Measurements from ENCODE around the gene VWA3B. TPM values are rescaled to one million over a fixed set of nuclear protein-coding genes. Genes with fewer than 3 reads are reported as not detected.
"Not testable (repeated sequence)": the region's sequence is repeated elsewhere in the genome, so short reads cannot be mapped to it uniquely, and the experiment has no call there.

Gene VWA3B
- total and polyA plus RNA-seq, 8 donors, result 1.0 to 7.8 (median 4.6) TPM; not detected in 1

DNA sequence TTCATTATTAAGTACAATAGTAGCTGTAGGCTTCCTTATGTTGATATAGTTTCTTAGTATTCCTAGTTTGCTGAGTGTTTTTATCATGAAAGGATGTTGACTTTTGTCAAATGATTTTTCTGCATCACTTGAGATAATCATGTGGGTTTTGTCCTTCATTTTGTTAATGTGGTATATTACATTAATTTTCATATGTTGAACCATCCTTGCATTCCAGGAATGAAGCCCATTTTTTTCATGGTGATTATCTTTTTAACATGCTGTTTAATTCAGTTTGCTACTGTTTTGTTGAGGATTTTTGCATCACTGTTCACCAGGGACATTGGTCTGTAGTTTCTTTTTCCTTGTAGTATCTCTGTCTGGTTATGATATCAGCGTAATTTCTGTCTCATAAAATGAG is 176.4 kb downstream of the VWA3B start:
- no peak for DNase-seq
- TF ChIP-seq, protein P1, sequence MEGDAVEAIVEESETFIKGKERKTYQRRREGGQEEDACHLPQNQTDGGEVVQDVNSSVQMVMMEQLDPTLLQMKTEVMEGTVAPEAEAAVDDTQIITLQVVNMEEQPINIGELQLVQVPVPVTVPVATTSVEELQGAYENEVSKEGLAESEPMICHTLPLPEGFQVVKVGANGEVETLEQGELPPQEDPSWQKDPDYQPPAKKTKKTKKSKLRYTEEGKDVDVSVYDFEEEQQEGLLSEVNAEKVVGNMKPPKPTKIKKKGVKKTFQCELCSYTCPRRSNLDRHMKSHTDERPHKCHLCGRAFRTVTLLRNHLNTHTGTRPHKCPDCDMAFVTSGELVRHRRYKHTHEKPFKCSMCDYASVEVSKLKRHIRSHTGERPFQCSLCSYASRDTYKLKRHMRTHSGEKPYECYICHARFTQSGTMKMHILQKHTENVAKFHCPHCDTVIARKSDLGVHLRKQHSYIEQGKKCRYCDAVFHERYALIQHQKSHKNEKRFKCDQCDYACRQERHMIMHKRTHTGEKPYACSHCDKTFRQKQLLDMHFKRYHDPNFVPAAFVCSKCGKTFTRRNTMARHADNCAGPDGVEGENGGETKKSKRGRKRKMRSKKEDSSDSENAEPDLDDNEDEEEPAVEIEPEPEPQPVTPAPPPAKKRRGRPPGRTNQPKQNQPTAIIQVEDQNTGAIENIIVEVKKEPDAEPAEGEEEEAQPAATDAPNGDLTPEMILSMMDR (IDR thresholded peaks at IDR 0.05), result no peak
- Histone ChIP-seq H3K4me1 (no peaks in the 10 kb centered on the region), H3K27me3 (no peaks in the 10 kb centered on the region), H3K27ac (no peak overlapping the region), H3K4me3 (no peak overlapping the region), H3K36me3 (no peaks in the 10 kb centered on the region), H3K9me3 (peaks cover 0 to 32% of the 10 kb centered on the region in 2 donors)
- intact Hi-C loops (cut with DNase I), result no loop called here
- ATAC-seq, result no peak

- DNase-seq; H3K27me3 ChIP-seq; H3K27ac ChIP-seq; intact Hi-C loops (cut with DNase I); H3K36me3 ChIP-seq; H3K4me1 ChIP-seq; H3K4me3 ChIP-seq; ATAC-seq: not testable (repeated sequence)
- H3K9me3 ChIP-seq, result peaks cover 0 to 15% of the 10 kb centered on the region in 2 donors
These were observed 181.3 kb downstream of the VWA3B start for GRCh38 chr2:98268225-98268624.

GRCh38 chr2:98269274-98269673 is 182.3 kb downstream of the VWA3B start:
- H3K9me3 ChIP-seq, result peaks cover 0 to 4% of the 10 kb centered on the region in 2 donors
- peak in 2 of 4 donors; percentile 19 to 40 for DNase-seq
- no peaks in the 10 kb centered on the region for H3K27me3 ChIP-seq
- ATAC-seq, result peak; percentile 89
- H3K4me1 ChIP-seq, result no peaks in the 10 kb centered on the region
- TF ChIP-seq, protein P1 (IDR thresholded peaks at IDR 0.05), result peak; percentile 57 to 77
- intact Hi-C loops (cut with DNase I), result no loop called here
- H3K4me3 ChIP-seq, result no peak overlapping the region
- H3K36me3 ChIP-seq, result no peaks in the 10 kb centered on the region
- H3K27ac ChIP-seq, result no peak overlapping the region

DNA sequence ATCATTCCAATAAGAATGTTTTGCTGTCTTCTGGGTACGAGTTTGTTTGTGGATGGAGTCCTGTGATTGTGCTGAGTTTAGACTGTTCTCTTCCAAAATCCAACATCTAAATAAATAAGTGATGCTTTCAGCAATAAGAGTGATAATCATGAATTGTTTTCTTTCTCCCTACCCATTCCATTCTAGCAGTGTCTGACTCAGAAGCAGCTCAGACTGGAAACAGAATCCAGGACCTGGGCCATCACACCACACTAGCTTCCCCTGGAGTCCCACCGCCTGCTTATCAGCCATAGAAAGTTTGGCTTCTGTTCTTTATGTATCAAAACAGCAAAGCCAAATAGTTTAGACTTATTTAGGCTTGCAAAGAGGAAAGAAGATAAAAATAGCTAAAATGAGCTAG is 182.9 kb downstream of the VWA3B start:
- Histone ChIP-seq H3K36me3 (no peaks in the 10 kb centered on the region), H3K4me1 (no peaks in the 10 kb centered on the region), H3K27me3 (no peaks in the 10 kb centered on the region), H3K4me3 (no peak overlapping the region), H3K27ac (no peak overlapping the region), H3K9me3 (no peaks in the 10 kb centered on the region)
- TF ChIP-seq, protein P1 (IDR thresholded peaks at IDR 0.05), result no peak
- intact Hi-C loops (cut with DNase I), result no loop called here
- ATAC-seq (no peak), DNase-seq (no peak)

DNA sequence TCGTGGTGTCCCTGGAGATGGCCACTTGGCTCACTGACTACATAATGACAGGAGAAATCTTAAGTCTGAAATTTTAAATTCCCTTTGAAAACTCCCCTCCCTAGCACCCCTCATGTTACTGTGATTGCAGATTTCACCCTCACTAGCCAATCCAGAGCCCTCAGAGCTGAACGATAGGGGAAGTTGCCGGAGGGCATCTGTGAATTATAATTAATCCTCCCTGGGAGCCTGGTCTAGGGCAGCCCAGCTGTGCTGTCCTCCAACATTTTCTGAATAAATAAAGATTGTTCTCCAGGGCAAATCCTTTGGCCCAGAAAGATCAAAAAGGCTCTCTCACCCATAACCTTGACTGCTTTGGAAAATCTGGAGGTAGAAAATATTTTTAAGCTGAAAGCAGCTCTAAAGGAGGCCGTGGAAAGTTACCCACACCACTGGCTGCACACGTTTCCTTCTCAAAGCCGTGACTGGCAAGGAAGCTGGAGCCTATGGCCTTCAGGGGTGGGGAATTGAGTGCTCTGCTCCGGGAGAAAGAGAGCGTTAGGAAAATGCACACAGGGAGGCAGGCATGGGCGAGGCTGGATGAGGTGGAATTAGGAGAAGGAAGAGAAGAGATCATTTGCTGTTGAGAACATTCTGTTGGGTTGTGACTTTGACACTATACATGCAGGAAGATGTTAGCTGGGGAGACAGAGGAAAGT is 190.3 kb downstream of the VWA3B start:
- no peaks in the 10 kb centered on the region for H3K9me3 ChIP-seq
- intact Hi-C loops (cut with DNase I), result no loop called here
- no peak overlapping the region for H3K27ac ChIP-seq
- DNase-seq, result no peak
- no peaks in the 10 kb centered on the region for H3K4me1 ChIP-seq
- H3K36me3 ChIP-seq, result no peaks in the 10 kb centered on the region
- no peak overlapping the region for H3K4me3 ChIP-seq
- peaks cover 0 to 35% of the 10 kb centered on the region in 2 donors for H3K27me3 ChIP-seq
- no peak for ATAC-seq
- TF ChIP-seq, protein P1 (IDR thresholded peaks at IDR 0.05), result no peak

DNA sequence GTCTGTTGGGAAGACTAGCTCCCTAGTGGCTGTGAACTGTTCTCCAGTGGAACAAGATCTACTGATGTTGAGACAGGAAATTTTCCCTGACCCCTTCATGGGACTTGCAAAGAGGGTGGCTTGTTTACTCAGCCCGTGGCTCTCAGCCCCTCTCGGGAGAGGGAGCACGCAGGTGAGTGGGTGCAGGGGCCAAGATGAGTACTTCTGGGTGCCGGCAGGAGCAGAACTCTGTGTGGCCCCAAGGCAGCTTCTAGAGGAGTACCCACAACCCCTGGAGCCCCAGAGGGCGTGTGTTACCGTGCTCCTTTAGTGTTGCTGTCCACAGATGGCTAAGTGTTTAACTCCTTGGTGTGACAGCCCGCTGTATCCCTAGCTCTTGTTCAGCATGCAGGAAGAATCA is 191.1 kb downstream of the VWA3B start:
- intact Hi-C loops (cut with DNase I), result no loop called here
- Histone ChIP-seq H3K9me3 (no peaks in the 10 kb centered on the region), H3K4me3 (no peak overlapping the region), H3K4me1 (no peaks in the 10 kb centered on the region), H3K36me3 (no peaks in the 10 kb centered on the region), H3K27me3 (peaks cover 0 to 38% of the 10 kb centered on the region in 2 donors), H3K27ac (no peak overlapping the region)
- TF ChIP-seq, protein P1 (IDR thresholded peaks at IDR 0.05), result no peak
- no peak for DNase-seq
- no peak for ATAC-seq
